HG02759 (cell line): ENCODE results near the gene UTP25.
A peak's percentile ranks its signal among the peaks of the same experiment; 100 is the strongest.
"Not testable (repeated sequence)": the region's sequence is repeated elsewhere in the genome, so short reads cannot be mapped to it uniquely, and the experiment has no call there.

ENCODE experiments used
- ATAC-seq: cut with Tn5 transposase; IDR thresholded peaks from one replicate; pipeline ENCODE4 v1.9.1; 2021; ENCODE audit warnings: mild to moderate bottlenecking, moderate library complexity; ENCODE audit not compliant: unreplicated experiment

The UTP25 gene

DNA sequence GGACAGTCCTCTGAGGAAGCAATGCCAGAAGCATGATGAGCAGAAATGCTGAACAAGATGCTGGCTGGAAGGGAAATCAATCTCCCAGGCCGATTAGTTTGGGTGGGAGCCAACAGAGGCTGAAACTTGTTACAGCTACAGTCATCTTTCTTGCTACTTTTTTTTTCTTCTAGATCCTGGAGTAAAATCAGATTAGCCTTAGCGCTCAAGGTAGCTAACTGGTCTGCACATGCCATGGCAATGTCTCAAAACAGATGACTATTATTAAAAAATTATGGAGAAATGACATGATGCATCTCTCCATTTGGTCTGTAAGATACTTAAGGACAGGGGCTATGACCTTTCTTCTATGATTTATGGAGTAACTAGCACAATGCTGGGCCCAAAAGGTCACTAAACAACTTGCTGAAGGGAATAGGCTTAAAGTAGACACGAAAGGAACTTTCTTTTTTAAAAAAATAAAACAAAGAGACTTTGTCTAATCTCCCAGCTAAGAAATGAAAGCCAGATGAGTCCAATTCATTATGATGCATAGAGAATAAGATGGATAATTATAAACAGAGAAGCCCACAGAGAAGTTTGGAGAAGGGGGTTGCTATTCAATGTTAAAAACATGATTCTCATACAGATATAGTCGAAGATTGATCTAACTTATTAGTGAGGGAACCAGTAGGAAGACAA lies 42.5 kb downstream of the UTP25 start:
- no peak for ATAC-seq

DNA sequence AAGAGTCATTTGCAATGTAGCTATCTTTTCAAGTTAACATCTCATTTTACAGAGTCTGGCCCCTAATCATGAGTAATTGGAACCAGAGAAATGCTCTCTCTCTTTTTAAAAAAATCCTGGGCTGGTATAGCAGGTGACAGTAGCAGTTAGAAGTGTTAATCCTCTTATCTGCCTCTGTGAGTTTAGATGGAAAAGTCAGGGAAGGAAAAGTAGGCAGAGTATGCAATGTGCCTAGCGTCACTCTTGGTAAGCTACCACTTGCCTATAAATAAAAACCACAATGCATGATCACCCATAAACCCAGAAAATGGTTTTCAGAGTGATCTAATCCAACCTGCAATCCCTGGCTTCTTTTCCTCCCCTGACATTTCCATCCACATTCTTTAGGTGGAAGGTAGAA lies 43.2 kb downstream of the UTP25 start:
- ATAC-seq: no peak

DNA sequence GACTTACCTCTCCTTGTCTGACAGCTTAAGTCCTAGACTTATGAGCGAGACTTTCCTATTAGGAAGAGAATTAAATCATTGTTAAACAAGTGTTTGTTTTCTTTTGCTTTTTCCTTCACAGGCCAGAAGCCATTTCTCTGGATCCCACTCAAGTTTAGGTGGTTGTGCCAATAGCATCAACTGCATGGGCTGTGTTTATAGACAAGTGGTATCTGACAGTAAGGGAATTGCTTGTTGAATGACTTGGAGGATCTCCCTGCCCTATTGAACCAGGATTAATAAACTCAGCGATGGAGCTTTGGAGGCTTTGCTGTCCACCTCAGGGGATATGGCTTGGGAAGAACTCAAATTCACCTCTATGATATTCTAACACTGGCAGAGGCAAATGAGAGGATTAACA lies 43.7 kb downstream of the UTP25 start:
- ATAC-seq: no peak

DNA sequence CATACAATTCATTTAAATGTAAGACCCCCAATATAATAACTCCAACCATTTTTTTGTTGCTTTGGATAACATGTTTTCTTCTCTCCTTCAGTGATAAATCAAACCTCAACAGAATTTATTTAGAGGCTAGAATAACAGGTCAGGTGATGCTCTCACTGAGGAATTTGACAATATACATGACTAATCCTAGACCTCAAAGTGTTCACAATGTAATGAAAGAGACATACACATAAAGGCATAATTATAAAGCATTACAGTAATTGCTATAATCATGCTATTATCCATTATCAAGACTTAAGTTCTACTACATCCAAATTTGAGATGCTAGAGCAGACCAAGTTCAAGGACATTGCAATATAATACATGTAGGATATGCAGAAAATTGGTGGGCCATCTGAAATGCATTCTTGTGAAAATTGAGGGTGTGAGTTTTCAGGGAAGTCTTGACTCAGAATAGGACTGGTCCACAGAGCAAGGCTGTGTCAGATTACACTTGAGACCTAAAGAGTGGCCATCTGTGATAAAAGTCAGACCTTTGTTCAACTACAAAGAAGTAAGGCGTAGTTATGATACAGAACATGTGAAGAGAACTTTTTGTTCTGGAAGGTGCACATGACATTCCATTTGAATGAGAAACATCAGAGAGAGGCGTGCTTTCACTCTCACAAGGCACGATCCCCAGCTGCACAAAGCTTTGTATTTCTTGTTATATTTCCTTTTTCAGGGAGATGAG lies 45.5 kb downstream of the UTP25 start:
- no peak for ATAC-seq

DNA sequence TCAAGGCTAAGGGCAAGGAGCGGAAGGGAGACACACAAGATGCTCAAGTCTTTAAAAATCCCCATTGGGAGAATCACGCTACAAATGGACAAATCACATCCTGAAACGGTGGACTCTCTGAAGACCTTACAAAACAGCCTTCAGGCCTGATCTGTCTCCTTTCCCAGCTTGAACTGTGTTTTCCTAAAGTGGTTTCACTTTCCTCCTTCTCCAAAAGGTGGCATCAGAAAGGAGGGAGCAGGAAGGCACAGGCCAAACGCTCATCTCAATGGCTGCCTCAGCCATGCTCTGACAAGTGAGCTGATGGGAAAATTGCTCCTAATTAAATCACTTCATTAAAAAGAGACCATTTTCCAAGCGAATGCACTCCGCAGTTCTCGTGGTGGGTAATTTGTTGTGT lies 47.7 kb downstream of the UTP25 start:
- ATAC-seq: no peak

DNA sequence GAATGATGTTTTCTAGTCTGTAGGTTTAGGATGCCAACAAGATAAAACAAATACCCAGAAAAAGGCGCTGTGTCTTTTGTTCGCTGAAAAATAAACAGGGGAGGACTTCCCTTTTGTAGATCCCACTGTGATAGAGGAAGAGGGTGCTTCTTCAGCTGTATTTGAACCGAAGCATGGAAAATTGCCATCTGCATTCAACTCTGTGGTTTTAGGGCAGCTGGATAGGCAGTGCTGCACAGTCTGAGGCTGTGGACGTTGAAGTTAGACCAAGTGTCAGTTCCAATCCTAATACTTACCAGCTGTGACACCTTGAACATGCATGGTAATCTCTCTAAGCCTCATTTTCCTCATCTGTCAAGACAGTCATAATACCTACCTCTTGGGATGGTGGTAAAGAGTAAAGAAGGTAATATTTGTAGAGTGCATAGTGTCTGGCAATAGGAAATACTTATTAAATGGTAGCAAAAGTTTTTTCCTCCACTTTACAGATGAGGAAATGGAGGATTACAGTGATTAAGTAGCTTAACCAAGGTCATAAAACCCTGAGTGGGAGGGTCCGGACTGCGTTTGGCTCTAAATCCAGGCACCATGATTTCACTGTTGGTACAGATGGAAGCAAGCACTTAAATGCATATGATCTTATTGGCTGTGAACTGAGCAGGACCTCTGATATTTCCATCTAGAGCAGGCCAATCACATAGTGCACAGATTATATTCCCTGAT lies 48.5 kb downstream of the UTP25 start:
- no peak for ATAC-seq

DNA sequence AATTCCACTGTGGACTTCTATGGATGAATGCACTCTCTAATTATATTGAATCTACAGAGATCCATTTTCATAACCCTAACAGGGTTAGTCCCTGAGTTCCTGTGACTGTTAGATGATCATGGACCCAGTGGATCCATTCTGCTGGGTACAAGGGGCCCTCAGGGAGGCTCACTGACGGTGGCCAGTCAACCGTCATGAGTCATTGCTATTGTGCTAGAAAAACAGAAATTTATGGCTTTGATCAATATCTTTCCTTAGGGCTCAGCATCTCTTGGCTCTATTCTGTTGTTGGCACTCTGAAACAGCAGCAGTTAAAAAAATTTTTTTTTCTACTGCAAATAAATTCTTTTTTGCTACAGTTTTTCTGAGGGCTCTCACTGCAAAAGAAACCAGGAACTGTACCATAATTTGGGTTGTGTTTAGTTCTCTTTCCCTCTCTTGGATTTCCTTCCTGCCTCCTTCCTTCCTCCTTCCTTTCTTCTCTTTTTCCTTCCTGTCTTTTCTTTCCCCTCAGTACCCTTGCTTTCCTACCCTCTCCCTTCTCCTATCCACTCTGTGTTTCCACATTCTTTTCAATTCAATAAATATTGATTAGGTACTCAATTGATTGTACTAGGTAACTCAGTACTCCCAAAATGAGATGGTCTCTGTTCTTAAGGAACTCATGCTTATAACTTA lies 49.5 kb downstream of the UTP25 start:
- ATAC-seq: no peak

DNA sequence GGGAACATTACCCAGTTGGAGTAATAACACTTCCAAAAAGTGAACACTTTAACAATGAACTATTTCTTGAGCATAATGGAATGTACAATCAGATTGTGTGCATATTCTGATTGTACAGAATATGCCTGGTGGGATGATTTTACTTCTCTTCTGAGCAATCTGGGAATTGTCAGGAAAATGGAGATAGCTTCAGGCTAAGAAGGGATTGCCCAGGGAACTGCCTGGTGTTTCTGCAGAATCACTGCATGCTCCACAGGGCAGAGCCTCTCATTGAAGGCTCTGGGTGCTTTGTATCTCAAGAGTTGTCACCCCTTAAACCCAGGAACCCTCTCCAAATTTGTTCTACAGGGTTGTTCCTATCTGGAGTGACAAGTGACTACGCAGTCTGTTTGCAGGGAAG lies 51.2 kb downstream of the UTP25 start:
- no peak for ATAC-seq

DNA sequence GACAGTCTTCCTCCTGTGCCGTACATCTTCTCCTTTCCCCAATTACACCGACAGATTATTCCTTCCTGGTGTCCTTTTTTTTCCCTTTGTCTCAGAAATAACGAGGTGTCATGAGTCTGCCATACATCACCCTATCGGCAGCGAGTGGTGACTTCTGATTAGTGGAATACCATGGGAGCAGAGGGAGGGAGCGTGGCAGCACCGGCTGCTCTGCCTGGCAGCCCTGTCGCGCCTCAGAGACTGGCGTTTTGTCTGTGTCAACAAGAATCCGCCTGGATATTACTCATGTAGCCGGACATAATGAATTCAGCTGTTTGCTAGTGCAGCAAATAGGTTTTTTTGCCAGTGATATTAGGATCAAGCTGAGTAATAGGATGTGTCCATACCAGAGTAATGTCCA lies 51.8 kb downstream of the UTP25 start:
- no peak for ATAC-seq

DNA sequence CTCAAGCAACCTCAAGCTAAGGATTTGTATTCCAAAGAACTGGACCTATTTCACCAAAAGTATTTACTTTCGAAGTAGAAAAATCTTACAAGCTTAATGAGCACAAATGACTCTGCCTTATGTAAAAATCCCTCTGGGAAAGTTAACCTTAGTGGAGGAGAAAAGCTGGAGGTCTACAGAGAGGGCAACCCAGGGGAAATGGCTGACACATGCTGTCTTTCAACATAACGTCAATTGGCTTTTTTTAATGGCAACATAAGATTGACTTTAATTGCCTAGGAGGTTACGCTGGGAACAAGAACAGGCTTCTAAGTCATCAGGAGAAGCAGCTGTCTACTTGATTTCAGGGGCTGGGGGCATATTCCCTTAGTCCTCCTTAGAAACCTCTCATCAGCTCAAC lies 52.3 kb downstream of the UTP25 start:
- no peak for ATAC-seq

DNA sequence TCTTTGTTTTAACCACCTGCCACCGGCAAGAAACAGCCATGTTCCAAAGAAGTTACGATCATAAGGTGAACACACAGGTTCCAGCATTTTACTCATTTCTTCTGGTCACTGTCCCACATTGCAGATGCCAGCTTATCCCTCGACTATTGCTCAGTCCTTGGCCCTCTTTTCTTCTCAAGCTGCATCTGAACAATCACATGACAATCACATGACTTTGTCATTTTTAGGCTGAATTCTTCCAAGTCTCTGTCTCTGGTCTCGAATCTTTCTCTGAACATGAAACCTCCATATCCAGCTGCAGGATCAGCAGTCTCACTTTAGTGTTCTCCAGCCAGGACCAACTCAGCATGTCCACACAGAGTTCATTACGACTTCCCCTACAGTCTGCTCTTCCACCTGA lies 53.8 kb downstream of the UTP25 start:
- ATAC-seq: no peak

DNA sequence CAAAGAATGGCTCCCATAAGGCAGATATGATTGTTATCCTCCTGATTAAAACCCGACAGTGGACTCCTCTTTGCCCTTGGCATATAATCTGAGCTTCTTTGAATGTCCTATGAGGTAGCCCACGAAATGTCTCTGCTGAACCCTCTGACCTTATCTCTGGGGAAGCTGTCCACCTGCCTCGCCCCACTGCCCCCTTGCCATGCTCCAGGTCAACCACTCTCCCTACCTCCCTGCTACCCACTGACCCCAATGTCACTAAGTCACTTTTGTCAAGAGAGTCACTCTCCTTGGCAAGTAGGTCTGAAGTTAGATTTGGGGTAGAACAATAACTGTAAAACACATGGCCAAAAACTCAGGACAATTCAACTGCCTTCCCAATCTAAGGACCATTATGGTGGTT lies 54.5 kb downstream of the UTP25 start:
- no peak for ATAC-seq

DNA sequence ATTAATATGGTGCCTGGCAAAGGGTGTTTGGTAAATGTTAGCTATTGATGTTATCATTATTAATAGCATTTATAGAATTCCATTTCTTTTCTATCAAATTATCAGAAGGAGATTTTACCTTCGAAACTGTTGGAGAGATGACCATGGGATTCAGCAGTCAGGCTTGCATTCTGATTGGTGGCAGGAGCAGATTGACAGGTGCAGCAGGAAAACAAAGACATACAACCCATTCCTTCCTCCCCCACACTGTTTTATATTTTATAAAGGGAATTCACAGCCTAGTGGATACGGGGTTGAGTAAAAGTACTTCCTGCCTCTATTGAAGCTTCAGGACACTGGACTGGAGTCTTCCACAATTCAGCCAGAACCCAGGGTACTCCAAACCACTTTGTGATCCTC lies 55.2 kb downstream of the UTP25 start:
- ATAC-seq: no peak

DNA sequence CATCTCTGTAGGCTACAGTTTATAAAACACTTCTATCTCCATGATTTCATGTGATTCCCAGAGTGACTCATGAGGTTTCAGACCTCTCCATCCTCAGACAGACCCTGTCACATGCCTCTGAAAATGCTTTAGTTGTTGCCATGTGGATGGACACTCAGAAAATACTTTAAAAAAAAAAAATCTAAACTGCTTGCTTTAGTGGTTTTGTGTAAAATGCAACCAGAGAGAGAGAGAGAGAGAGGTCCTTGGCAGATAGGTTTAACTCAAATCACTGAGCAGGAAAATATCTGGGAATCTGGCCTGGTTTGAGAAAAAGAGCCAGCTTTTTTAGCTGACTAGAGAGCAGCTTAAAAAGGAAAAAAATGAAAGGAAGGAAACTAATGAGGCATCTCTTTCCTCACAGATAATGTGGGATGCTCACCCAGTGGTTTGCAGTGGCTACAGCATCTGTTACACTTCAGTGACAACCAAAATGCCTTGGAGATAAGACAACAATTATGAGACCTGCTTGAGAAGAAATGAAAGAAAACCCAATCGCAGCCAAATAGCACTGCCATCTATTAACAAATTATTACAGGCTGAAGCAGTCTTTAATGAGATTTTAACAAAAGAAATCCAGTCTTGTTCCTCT lies 55.7 kb downstream of the UTP25 start:
- no peak for ATAC-seq

DNA sequence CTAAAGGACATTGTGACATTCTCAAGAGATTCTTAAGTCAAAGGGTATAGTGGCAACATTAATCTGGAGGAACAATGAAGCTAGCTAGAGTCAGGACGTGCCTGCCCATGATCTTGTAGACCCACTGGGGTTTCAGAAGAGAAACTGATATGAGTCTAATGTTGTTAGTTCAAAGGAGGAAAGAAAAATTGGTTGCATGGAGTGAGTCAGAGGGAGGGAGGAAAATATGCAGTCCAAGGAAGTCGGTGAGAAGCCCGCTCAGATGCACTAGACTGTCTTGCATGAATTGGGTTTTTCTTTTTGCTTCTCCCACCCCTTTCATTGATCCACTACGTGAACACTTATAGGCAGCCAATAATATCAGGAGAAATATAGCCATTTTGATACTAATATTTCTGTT lies 56.5 kb downstream of the UTP25 start:
- ATAC-seq: peak; percentile 1

DNA sequence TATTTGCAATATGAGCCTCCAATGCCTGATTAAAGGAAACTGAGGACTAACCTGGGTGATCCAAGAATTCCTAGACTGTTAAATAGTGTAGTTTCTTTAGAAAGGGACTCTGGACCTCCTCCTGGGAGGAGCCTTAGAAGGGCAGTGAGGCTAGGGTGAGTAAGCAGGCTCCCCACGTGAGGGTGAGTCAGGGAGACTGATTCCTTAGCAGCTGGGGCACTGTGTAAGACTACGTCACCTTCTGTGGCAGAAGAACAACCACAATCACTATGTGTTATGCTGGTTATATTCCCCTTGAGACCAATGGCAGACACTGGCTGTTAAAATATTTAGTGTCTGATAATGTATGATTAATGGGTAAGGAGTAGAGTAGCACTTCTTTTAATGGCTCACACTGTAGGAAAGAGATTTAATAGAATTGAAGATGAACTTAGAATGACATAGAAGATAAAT lies 56.9 kb downstream of the UTP25 start:
- ATAC-seq: peak; percentile 98

DNA sequence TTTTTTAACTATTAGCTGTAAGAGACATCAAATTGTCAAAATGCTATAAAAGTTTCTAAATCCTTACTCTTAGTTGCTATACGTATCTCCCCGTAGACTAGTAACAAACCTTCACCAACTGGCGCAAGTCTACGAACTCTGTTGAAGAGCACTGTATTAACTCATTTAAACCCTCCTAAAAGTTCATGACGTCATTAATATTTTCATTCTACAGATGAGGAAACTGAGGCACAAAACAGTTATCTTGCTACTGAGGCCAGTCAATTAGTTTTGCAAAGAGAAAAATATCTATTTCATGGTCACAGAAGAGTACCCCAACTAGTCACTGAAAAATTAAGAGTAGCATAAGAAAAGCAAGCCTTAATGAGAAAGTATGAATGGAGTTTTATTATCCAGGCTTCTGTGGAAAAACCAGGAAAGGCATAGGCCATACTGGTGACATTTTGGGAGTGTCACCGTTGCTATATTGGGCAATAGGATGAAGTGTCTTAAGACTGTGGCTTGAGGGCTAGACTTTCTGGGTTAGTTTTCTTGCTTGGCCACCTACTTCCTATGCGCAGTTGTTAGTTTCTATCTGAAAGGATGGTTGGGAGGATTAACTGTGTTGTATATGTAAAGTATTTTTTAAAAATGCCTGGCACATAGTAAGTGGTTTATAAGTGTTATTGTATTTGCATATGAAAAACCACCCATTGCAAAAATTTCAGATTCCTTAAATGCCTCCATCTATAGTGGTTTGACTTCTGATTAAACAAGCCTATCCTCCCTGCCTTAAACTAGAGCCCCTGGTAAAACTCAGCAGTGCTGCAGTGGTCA lies 57.8 kb downstream of the UTP25 start:
- no peak for ATAC-seq

DNA sequence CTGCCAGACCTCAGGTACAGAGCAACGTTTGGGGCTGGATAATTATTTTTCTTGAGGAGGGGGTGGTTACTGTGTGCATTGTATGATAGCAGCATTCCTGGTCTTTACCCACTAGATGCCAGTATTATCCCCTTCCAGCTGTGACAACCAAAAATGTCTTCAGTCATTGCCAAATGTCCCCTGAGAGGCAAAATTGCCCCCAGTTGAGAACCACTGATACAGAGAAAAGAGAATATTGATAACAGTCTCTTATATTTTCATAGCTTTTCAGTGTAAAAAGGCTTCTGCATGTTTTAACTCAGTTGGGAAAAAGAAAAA lies 58.4 kb downstream of the UTP25 start:
- ATAC-seq: no peak

DNA sequence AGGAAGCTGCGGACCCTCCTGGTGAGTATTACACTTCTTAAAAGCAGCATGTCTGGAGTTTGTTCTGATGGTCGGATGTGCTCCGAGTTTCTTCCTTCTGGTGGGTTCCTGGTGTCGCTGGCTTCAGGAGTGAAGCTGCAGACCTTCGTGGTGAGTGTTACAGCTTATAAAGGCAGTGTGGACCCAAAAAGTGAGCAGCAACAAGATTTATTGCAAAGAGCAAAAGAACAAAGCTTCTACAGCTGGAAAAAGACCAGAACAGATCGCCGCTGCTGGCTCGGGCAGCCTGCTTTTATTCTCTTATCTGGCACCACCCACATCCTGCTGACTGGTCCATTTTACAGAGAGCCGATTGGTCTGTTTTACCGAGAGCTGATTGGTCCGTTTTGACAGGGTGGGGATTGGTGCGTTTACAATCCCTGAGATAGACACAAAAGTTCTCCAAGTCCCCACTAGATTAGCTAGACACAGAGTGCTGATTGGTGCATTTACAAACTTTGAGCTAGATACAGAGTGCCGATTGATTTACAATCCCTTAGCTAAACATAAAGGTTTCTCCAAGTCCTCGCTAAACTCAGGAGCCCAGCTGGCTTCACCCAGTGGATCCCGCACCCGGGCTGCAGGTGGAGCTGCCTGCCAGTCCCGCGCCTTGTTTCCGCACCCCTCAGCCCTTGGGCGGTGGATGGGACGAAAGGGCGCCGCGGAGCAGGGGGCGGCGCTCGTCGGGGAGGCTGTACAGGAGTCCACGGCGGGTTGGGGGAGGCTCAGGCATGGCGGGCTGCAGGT lies 60.7 kb downstream of the UTP25 start:
- not testable (repeated sequence) for ATAC-seq

DNA sequence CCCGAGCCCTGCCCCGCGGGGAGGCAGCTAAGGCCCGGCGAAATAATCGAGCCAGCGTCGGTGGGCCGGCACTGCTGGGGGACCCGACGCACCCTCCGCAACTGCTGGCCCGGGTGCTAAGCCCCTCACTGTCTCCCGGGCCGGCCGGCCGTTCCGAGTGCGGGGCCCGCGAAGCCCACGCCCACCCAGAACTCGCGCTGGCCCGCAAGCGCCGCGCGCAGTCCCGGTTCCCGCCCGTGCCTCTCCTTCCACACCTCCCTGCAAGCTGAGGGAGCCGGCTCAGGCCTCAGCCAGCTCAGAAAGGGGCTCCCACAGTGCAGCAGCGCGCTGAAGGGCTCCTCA lies 61.3 kb downstream of the UTP25 start:
- no peak for ATAC-seq
